ENCODE measurements around the gene ORM1.
A peak's percentile ranks its signal among the peaks of the same experiment; 100 is the strongest.

Gene ORM1

DNA sequence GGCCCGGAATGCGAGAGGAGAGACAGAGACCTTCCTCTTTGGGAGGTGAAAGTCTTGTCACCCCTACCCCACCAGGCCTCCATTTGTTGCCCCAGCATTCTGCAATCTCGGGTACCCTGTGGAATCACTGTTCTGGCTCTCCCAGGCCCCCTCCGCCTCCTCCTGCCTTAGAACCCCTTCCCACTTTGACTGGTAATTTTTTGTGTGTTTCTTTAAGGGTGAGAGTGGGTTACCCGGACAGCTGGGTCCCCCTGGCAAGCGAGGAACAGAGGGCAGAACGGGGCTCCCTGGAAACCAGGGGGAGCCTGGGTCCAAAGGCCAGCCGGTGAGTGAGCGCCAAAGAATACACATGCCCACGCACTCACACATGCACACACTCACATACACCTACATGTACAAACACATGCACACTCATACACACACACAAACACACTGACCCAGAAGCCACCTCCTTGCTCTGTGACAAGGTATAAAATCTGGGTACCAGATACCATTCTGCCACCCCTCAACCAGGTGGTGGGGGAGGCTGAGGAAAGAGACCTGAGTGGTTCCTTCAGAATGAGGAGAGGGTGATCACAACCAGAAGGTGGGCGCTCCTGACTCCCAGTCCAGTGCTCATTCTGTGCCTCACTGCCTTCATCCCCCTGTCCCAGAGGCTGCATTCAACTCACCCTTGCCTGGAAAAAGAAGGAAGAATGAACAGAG is 30.9 kb upstream of the ORM1 start:
- Mint-ChIP-seq H3K9me3 (peaks cover 10% of the 10 kb centered on the region), H3K36me3 (no peaks in the 10 kb centered on the region), H3K4me1 (peaks cover 4% of the 10 kb centered on the region), H3K27me3 (peaks cover 6% of the 10 kb centered on the region), H3K4me3 (no peak overlapping the region), H3K27ac (no peak overlapping the region)
- ATAC-seq (ENCODE audit: low read depth) (no peak), DNase-seq (ENCODE audit: low spot score in 2 of 2) (no peak)

DNA sequence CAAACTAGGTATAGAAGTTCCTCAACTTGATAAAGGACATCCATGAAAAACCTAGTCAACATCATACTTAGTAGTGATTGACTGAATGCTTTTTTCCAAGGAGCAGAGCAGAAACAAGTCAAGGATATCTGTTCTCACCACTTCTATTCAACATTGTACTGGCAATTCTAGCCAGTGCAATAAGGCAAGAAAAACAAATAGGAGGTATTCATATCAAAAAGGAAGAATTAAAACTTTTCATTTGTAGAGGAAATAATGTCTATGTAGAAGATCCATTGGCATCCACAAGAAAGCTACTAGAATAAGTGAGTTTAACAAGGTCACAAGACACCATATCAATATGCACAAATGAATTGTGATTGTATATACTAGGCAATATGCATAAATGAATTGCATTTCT is 28.2 kb upstream of the ORM1 start:
- H3K27me3 Mint-ChIP-seq, result peaks cover 6% of the 10 kb centered on the region
- peaks cover 4% of the 10 kb centered on the region for H3K4me1 Mint-ChIP-seq
- no peak overlapping the region for H3K4me3 Mint-ChIP-seq
- no peak for ATAC-seq (ENCODE audit: low read depth)
- no peaks in the 10 kb centered on the region for H3K36me3 Mint-ChIP-seq
- H3K9me3 Mint-ChIP-seq, result peaks cover 10% of the 10 kb centered on the region
- no peak for DNase-seq (ENCODE audit: low spot score in 2 of 2)
- no peak overlapping the region for H3K27ac Mint-ChIP-seq

DNA sequence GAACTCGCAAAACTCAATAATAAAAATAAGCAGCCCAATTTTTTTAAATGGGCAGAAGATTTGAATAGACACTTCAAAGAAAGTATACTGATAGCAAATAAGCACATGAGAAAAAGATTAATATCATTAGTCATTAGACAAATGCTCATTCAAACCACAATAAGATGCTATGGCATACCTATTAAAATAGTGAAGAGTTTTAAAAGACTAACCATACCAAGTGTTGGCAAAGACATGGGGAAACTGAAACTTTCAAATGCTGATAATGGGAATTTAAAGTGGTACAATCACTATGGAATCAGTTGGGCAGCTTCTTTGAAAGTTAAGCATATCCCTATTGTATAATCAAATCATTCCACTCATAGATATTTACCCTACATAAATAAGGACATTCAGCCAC is 26.6 kb upstream of the ORM1 start:
- Mint-ChIP-seq H3K36me3 (no peaks in the 10 kb centered on the region), H3K9me3 (peaks cover 10% of the 10 kb centered on the region), H3K4me3 (no peak overlapping the region), H3K27me3 (peaks cover 3% of the 10 kb centered on the region), H3K4me1 (no peaks in the 10 kb centered on the region), H3K27ac (no peak overlapping the region)
- DNase-seq (ENCODE audit: low spot score in 2 of 2) (no peak), ATAC-seq (ENCODE audit: low read depth) (no peak)

DNA sequence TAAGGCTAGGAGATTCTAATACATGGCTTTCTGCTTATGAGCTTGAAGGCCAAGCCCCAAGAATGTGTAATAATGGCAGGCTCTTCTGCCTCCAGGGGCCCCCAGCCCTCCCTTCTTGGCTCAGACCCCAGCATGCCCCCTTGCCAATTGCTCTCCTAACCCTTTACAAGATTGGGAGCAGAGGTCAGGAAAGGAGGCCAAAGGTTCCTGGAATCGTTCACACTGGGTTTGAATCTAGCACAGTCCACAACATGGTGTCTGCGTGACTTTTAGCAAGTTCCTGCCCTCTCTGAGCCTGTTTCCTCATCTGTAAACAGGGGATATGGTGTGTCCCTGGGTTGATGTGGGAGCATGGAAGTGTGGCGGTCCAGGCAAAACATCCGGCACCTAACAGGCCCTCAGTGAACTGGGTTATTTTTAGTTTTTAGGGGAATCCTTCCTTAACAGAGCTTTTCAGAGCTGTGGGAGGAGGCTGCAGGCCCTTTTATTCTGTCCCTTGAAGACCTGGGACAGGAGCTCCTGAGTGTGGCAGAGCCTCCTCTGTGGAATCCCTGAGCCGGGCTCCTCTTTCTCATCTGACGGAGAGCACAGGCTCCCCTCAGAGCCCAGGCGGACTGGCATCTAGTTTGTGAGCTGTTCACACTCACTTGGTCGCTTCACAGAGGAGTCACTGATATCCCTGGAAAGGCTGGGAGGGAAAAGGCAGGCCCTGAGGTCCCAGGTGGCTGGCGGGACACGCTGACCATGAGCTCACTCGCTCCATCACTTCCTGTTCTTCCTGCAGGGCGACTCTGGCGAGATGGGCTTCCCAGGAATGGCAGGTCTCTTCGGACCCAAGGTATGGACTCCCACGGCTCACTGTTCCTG is 23.4 kb upstream of the ORM1 start:
- Mint-ChIP-seq H3K9me3 (peaks cover 10% of the 10 kb centered on the region), H3K27ac (no peak overlapping the region), H3K4me1 (no peaks in the 10 kb centered on the region), H3K36me3 (no peaks in the 10 kb centered on the region), H3K27me3 (peaks cover 5% of the 10 kb centered on the region), H3K4me3 (no peak overlapping the region)
- ATAC-seq (ENCODE audit: low read depth), result no peak
- DNase-seq (ENCODE audit: low spot score in 2 of 2), result no peak

DNA sequence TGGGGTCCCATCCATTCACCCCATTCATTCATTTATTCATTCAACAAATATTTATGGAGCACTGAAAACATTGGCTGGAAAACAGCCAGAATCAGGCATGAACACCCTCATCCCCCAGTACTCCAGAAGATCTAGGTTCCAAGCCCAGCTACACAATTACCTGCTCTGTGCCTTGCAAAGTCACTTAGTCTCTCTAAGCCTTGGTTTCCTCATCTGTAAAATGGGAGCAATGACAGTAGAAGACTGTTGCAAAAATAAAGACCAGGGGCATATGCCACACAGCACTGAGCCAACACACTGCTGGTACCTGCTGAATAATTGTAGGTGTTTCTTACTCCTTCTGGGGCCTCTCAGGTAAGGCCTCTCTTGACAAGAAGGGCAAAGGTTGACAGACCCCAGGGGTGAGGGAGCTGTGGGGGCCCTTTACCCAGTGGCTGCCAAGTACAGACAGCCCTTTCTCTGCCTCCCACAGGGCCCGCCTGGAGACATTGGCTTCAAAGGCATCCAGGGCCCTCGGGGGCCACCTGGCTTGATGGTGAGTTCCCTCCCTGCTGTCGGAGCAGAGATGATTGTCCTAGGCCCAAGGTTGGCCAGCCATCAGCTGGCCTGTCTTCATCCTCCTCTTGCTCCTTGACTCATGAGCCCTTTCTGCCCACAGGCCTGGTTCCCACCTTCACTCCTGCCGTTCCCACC is 22.6 kb upstream of the ORM1 start:
- no peak for DNase-seq (ENCODE audit: low spot score in 2 of 2)
- H3K27ac Mint-ChIP-seq, result no peak overlapping the region
- H3K27me3 Mint-ChIP-seq, result peaks cover 5% of the 10 kb centered on the region
- ATAC-seq (ENCODE audit: low read depth), result no peak
- H3K4me1 Mint-ChIP-seq, result no peaks in the 10 kb centered on the region
- H3K9me3 Mint-ChIP-seq, result peaks cover 6% of the 10 kb centered on the region
- H3K4me3 Mint-ChIP-seq, result no peak overlapping the region
- no peaks in the 10 kb centered on the region for H3K36me3 Mint-ChIP-seq

DNA sequence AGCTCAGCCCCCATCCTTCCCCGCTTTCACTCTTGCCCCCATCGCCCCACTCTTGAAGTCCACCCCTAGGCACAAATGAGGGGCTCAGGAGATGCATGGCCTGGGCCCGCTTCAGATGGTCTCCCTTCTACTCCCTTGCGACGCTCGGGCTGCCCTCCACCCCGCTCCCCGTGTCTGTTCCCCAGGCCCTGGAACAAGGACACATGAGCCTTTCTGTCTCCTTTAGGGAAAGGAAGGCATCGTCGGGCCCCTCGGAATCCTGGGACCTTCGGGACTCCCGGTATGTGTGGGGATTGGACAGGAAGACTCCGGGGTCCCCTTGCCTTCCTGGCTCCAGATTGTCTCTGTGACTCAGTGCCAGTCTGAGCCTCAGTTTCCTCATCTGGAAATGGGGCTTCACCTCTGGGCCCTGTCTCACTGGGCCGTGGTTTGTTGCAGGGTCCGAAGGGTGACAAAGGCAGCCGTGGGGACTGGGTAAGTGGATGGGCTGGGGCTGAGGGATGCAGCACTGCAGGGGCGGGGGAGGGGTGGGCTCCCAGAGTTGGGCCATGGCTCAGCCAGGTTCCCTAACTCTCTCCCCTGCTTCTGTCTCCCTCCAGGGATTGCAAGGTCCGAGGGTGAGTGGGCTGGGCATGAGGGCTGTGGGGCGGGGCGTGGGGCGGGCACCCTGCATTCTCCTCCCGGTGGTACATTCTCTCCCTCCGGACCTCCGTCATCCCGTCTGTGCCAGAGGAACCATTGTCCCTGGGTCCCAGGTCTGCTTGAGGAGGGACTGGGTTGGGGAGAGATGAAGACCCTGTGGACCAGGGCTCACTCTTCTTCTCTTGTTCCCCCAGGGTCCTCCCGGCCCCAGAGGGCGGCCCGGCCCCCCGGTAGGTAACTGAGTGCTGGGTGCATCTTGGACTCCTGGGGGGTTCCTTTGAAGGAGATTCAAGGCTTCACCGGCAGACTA is 21.8 kb upstream of the ORM1 start:
- Mint-ChIP-seq H3K27me3 (peaks cover 9% of the 10 kb centered on the region), H3K4me3 (no peak overlapping the region)
- ATAC-seq (ENCODE audit: low read depth), result no peak

DNA sequence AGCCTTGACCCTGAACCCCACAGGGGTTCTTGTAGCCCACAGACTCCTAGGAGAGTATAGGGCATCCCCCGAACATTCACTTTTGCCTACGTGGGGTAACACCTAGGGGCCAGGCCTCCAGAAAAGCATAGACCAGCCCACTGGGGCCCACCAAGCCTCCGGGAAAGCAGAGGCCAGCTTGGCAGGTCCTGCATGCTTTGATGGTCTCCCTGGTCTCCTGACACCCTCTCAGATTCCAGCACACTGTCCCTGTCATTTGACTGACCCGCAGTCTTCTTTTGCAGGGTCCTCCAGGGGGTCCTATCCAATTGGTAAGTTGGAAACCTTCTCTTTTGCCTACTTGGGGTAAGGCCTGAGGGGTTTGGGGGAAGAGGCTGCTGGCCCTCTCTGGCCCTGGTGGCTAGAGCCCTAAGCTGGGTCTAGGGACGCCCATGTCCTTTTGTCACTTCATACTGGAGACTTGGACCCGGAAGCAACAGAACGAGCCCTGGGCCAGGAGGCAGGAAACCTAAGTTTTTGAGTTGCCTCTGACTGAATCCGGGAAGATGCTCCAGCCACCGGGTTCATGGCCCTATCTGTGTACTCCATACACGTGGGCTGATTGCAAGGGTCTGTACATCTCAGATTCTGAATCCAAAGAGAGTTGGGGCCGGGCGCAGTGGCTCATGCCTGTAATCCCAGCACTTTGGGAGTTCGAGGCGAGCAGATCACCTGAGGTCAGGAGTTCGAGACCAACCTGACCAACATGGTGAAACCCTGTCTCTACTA is 20.9 kb upstream of the ORM1 start:
- peak in 1 of 2 donors; percentile 9 for DNase-seq (ENCODE audit: low spot score in 2 of 2)
- peaks cover 9% of the 10 kb centered on the region for H3K27me3 Mint-ChIP-seq

More for the DNA sequence above, 21.8 kb upstream of the ORM1 start:
- Mint-ChIP-seq H3K4me1 (peaks cover 4% of the 10 kb centered on the region), H3K9me3 (peaks cover 1% of the 10 kb centered on the region), H3K27ac (no peak overlapping the region), H3K36me3 (no peaks in the 10 kb centered on the region)
- DNase-seq (ENCODE audit: low spot score in 2 of 2), result no peak

DNA sequence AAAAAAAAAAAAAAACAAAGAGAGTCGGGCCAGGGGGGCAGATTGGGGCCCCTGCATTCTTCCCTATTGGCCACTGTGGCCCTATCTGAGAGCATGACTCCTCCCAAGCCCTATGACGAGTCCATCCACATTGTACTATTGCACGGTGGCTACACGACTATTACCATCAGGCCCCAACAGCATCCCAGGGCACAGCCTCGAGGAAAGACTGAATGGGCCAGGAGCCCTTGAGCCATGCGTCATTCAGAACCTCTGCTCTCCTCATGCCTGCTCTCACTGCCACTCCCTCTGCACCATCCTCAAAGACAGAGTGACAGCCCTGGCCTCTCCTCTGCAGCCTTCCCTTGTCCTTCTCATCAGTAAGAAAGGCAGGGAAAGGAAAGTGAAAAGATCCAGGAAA is 20.2 kb upstream of the ORM1 start:
- ATAC-seq (ENCODE audit: low read depth) (no peak), DNase-seq (ENCODE audit: low spot score in 2 of 2) (no peak)
- H3K27ac Mint-ChIP-seq, result no peak overlapping the region

More for the DNA sequence above, 20.9 kb upstream of the ORM1 start:
- no peak for ATAC-seq (ENCODE audit: low read depth)
- Mint-ChIP-seq H3K4me3 (no peak overlapping the region), H3K27ac (no peak overlapping the region), H3K4me1 (peaks cover 4% of the 10 kb centered on the region), H3K36me3 (no peaks in the 10 kb centered on the region), H3K9me3 (no peaks in the 10 kb centered on the region)

DNA sequence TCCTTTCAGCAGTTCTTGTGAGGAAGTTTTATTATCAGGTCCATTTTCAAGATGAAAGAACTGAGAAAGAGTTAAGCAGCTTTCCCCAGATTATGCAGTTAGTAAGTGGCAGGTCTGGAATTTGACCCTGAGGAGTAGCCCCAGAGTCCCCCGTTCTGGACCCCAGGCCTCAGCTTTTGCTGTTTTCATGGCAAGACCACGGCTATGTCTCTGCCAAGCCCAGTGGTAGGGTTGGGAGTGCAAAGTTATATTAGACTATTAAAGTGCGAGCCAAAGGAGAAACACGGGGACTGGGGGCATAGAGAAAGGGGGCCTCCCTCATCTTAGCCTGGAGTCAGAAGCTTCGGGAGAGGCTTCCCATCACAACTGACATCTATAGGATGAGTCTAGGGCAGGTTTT is 19.3 kb upstream of the ORM1 start:
- peaks cover 4% of the 10 kb centered on the region for H3K4me1 Mint-ChIP-seq
- ATAC-seq (ENCODE audit: low read depth) (no peak), DNase-seq (ENCODE audit: low spot score in 2 of 2) (peak in 1 of 2 donors; percentile 4)
- no peaks in the 10 kb centered on the region for H3K9me3 Mint-ChIP-seq
- H3K27ac Mint-ChIP-seq, result no peak overlapping the region
- H3K36me3 Mint-ChIP-seq, result no peaks in the 10 kb centered on the region
- no peak overlapping the region for H3K4me3 Mint-ChIP-seq
- peaks cover 9% of the 10 kb centered on the region for H3K27me3 Mint-ChIP-seq

More for the DNA sequence above, 20.2 kb upstream of the ORM1 start:
- Mint-ChIP-seq H3K27me3 (peaks cover 9% of the 10 kb centered on the region), H3K36me3 (no peaks in the 10 kb centered on the region), H3K4me1 (peaks cover 4% of the 10 kb centered on the region), H3K9me3 (no peaks in the 10 kb centered on the region), H3K4me3 (no peak overlapping the region)

DNA sequence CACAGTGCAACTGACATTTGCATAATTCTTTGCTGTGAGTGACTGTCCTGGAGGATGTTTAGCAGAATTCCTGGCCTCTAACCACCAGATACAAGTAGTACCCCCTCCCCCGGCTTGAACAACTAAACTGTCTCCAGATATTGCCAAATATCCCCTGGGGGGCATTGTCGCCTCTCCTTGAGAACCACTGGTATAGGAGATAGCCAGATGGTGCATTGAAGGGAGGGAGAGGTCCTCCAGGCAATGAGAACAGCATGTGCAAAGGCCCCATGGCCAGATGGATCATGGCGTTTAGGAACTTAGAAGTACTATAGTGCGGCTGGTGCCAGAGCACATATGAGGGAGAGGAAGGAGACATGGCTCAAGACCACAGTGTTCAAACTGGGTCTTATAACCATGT is 18.9 kb upstream of the ORM1 start:
- H3K4me1 Mint-ChIP-seq, result peaks cover 4% of the 10 kb centered on the region
- H3K36me3 Mint-ChIP-seq, result no peaks in the 10 kb centered on the region
- peaks cover 9% of the 10 kb centered on the region for H3K27me3 Mint-ChIP-seq
- H3K27ac Mint-ChIP-seq, result no peak overlapping the region
- peak in 1 of 2 donors; percentile 2 for DNase-seq (ENCODE audit: low spot score in 2 of 2)
- no peaks in the 10 kb centered on the region for H3K9me3 Mint-ChIP-seq
- ATAC-seq (ENCODE audit: low read depth), result no peak
- no peak overlapping the region for H3K4me3 Mint-ChIP-seq

DNA sequence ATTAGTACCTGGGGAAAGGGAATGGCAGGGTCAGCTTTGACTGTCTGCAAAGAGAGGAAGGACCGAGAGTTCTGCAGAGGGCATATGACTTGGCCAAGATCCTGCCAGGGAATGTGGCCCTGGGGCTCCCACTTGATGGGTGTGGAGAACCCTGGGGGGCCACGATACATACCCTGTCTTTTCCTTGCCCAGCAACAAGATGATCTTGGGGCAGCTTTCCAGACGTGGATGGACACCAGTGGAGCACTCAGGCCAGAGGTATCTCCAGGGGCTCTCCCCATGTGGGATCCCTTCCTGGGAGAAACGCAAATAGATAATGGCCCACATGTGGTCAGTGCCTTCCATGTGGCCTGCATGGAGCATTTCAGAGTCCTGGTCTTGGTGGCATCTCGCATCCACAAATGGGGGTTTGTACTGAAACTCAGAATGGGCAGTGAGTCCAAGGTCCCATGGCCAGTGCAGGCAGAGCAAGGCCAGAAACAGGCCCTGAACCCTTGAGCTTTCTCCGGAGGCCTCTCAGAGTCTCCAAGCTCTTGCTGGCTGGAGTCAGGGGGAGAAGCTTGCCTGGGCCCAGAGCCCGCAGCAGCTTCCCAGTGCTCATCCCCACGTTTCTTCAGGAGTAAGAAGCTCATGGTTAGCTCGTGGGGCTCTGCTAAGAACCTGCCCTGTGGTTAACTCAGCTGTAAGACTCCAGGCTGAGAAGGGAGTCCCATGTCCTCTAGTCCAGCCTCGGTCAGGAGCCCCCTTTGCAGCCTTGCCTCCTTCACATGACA is 18.3 kb upstream of the ORM1 start:
- H3K4me1 Mint-ChIP-seq, result peaks cover 4% of the 10 kb centered on the region
- H3K9me3 Mint-ChIP-seq, result no peaks in the 10 kb centered on the region
- no peak overlapping the region for H3K27ac Mint-ChIP-seq
- DNase-seq (ENCODE audit: low spot score in 2 of 2), result peak in 1 of 2 donors; percentile 7
- no peak for ATAC-seq (ENCODE audit: low read depth)
- peaks cover 9% of the 10 kb centered on the region for H3K27me3 Mint-ChIP-seq
- H3K36me3 Mint-ChIP-seq, result no peaks in the 10 kb centered on the region
- H3K4me3 Mint-ChIP-seq, result no peak overlapping the region

DNA sequence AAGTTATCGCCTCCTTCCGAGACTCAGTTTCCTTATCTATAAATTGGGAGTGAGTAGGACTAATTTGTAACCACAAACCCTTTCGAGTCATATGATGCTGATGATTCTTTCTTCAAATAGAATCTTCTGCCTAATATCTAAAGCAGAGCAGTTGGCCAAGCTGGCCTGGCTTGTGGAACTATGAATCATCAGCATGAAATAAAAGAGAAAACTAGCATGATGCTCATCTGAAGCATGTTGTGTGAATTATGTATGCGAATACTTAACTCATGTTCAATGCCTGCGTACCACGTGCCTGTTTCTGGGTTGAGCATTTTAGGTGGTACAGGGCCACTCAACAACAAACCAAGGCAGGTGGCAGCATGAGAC is 15.0 kb upstream of the ORM1 start:
- Mint-ChIP-seq H3K27me3 (peaks cover 6% of the 10 kb centered on the region), H3K9me3 (no peaks in the 10 kb centered on the region), H3K27ac (no peak overlapping the region), H3K4me3 (no peak overlapping the region), H3K36me3 (no peaks in the 10 kb centered on the region), H3K4me1 (peaks cover 4% of the 10 kb centered on the region)
- DNase-seq (ENCODE audit: low spot score in 2 of 2) (peak in 1 of 2 donors; percentile 6), ATAC-seq (ENCODE audit: low read depth) (no peak)
